D721Med (cell line): Measurements from ENCODE around the gene PAWR.

Experiments
- DNase-seq: peaks from one replicate; pipeline ENCODE4 v3.0.0; 2011; ENCODE audit warnings: low spot score; ENCODE audit not compliant: insufficient read length
- FAIRE-seq: peaks from 2 replicates; lab custom pipeline; 2011; peaks lifted over from hg19 to GRCh38; lab: Jason Lieb, UNC
- TF ChIP-seq, protein P1 (sequence below): IDR thresholded peaks from 2 replicates; pipeline ENCODE4 v1.5.1; 2012; ENCODE audit warnings: mild to moderate bottlenecking, control low read depth; ENCODE audit not compliant: insufficient read depth; ENCODE audit errors: missing control alignments

PAWR gene

DNA sequence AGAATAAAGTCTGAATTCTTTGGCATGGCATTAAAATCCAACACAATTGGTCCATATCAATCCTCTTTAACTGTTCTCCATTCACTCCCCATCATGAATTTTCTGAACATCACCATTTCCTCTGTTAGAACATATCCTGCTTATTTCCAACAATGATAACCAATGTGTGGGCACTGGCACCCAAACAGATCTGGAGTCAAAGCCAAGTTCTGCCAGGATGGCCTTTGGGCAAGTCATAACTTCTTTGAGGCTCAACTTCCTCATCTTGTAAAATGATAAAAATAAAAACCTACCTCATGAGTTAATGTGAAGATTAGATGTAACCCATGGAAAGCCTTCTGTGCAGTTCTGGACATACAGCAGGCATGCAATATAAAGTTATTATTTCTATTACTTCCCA is 12.5 kb downstream of the PAWR start:
- TF ChIP-seq, protein P1, sequence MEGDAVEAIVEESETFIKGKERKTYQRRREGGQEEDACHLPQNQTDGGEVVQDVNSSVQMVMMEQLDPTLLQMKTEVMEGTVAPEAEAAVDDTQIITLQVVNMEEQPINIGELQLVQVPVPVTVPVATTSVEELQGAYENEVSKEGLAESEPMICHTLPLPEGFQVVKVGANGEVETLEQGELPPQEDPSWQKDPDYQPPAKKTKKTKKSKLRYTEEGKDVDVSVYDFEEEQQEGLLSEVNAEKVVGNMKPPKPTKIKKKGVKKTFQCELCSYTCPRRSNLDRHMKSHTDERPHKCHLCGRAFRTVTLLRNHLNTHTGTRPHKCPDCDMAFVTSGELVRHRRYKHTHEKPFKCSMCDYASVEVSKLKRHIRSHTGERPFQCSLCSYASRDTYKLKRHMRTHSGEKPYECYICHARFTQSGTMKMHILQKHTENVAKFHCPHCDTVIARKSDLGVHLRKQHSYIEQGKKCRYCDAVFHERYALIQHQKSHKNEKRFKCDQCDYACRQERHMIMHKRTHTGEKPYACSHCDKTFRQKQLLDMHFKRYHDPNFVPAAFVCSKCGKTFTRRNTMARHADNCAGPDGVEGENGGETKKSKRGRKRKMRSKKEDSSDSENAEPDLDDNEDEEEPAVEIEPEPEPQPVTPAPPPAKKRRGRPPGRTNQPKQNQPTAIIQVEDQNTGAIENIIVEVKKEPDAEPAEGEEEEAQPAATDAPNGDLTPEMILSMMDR, result no peak
- FAIRE-seq, result no peak
- DNase-seq, result no peak

DNA sequence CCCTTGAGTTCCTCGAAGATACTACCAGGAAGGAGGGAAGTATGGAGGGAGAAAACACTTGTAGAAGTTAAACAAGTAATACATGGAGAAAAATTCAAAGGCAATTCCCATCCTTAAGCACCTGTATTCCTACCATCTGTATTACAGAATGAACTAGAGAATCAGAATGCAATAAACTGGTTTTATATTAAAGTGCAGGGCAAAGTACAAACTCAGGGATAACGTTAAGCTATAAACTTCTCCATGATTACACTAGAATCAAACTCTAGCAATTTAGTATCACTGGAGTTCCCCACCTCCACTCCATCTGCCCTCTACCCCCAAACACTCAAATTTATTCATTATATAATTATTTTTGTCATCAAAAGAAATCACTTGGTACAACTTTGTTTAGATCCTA is 13.1 kb downstream of the PAWR start:
- TF ChIP-seq, protein P1, result no peak
- DNase-seq, result no peak
- FAIRE-seq, result no peak

DNA sequence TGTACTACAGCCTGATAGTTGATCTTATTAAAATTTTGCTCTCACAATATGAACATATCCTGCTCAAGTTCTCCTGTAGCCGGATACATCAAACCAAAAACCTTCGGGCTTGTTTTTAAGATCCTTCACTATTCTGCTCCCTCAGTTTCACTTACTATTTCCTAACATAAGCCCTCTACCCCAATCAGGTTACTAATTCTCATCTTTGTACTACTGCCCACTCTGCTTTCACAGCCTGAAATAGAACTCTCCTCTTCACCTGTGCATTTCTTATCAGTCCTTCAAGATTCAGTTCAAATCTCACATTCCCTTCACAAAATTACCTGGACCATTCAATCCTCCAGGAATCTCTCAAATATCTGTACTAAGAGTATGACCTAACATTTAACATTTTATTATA is 14.2 kb downstream of the PAWR start:
- TF ChIP-seq, protein P1, result no peak
- DNase-seq (no peak), FAIRE-seq (no peak)

DNA sequence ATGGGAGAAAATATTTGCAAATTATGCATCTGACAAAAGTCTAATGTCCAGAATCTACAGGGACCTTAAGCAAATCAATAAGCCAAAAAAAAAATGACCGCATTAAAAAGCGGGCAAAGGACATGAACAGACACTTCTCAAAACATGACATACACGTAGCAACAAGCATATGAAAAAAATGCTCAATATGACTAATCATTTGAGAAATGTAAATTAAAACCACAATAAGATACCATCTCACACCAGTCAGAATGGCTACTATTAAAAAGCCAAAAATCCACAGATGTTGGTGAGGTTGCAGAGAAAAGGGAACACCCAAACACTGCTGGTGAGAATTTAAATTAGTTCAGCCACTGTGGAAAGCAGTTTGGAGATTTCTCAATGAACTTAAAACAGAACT is 16.1 kb downstream of the PAWR start:
- DNase-seq, result no peak
- TF ChIP-seq, protein P1, result no peak

DNA sequence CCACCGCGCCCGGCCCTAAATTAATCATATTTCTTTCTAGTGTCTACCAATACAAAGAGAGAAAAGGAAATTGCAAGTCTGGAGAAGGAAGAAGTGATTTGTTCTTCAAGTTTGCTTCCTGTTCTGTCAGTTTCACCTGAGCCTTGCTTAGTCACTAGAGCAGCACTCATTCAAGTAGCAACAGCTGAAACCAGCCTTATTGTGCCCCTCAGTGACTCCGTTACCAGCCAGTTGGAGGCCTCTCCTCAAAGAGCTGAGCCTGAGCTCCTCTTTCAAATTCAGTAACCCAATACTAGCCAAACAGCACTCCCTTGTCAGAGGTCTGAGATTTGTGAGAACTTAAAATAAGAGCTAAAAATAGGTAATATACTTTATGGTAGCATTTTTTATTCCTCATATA is 17.4 kb downstream of the PAWR start:
- no peak for DNase-seq

More for the DNA sequence above, 16.1 kb downstream of the PAWR start:
- no peak for FAIRE-seq

DNA sequence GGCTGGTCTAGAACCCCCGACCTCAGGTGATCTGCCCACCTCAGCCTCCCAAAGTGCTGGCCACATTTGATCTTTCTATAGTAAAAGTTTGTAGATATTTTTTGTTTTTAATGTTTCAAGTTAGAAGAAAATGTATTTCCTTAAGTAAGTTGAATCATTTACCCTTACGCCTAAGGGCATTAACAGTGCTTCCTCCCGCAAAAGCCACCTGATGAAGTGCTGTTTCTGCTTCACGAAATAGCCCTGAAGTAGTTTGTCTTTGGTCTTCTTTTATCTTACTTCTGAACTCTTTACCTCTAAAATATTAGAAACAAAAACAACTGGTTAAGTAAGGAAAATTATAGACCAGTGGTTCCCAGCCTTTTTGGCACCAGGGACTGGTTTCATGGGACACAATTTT is 22.7 kb downstream of the PAWR start:
- DNase-seq (no peak), FAIRE-seq (no peak)
- TF ChIP-seq, protein P1, result no peak

More for the DNA sequence above, 17.4 kb downstream of the PAWR start:
- TF ChIP-seq, protein P1, result no peak
- no peak for FAIRE-seq

DNA sequence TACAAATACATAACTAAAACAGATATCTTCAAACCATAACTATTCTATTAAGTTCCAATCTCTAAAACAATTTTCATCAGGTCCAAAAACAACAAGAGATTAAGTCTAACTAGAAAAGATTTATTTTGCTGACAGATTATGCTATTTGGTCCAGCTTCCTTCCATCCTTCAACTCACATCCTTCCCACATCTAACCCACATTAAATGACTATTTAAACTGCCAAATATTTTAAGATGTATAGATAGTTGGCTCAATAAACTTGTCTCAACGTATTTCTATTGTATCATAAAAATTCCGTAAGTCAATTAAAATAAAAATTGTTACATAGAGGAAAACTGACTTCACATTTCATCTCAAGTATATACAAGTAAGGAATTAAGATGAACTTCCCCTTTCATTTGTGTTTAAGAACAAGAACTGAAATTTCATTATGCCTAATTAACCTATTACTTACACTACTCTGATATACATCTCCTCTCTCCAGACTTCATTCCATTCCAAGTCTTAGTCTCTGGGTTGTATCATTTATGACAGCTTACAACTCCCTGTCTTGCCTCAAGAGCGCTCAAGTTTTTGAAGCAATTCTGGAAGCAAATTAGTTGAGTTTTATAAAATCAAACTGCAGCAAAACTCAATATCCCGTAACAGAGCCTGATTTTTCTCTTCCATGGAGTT is 25.4 kb downstream of the PAWR start:
- FAIRE-seq (peak; percentile 29), DNase-seq (no peak)
- TF ChIP-seq, protein P1, result no peak
